H1 (cell line): ENCODE results near the gene TRAPPC3. TPM values are rescaled to one million over a fixed set of nuclear protein-coding genes. Genes with fewer than 3 reads are reported as not detected.

Experiments used
- CTCF ChIA-PET: fragments of 300-600 bp; sonication (Branson Sonifier 250); formaldehyde crosslinking; loops from one replicate; lab custom pipeline; 2021; ENCODE audit not compliant: partially characterized antibody; lab: Charles Lee
- POLR2A ChIA-PET: fragments of 300-600 bp; sonication (Branson Sonifier 250); formaldehyde crosslinking; loops from one replicate; lab custom pipeline; 2021; ENCODE audit warnings: inconsistent platforms; ENCODE audit not compliant: partially characterized antibody; lab: Charles Lee
- DNase-seq, 2 experiments: peaks; one replicate each; pipeline versions ENCODE4 v3.0.0 to v3.0.0-alpha.2; 2010 to 2022; ENCODE audit warnings: low spot score in 2 of 2, low read depth in 1 of 2, mixed read lengths in 1 of 2
- FAIRE-seq: peaks from 2 replicates; lab custom pipeline; 2011; peaks lifted over from hg19 to GRCh38; lab: Jason Lieb, UNC
- H2AFZ ChIP-seq: 2 replicates; pipeline ENCODE4 v1.8.1; 2012; ENCODE audit warnings: low read length, inconsistent platforms
- H2AK5ac ChIP-seq: 2 replicates; pipeline ENCODE4 v1.6.1; 2013; ENCODE audit warnings: low read depth, low read length
- H2BK120ac ChIP-seq: replicated peaks from 2 replicates; pipeline ENCODE3; 2013; ENCODE audit warnings: low read depth, low read length, inconsistent platforms
- H2BK12ac ChIP-seq: 2 replicates; pipeline ENCODE4 v1.6.1; 2013; ENCODE audit warnings: low read depth, low read length
- H2BK15ac ChIP-seq: 2 replicates; pipeline ENCODE4 v1.6.1; 2013; ENCODE audit warnings: low read length
- H2BK20ac ChIP-seq: 2 replicates; pipeline ENCODE4 v1.6.1; 2013; ENCODE audit warnings: low read length
- H2BK5ac ChIP-seq: 2 replicates; pipeline ENCODE4 v1.6.1; 2013; ENCODE audit warnings: low read depth, low read length
- H3K14ac ChIP-seq: 2 replicates; pipeline ENCODE4 v1.6.1; 2013; ENCODE audit warnings: inconsistent platforms; ENCODE audit not compliant: insufficient read length
- H3K18ac ChIP-seq: 2 replicates; pipeline ENCODE4 v1.6.1; 2013; ENCODE audit warnings: low read length; ENCODE audit errors: extremely low read depth
- H3K23ac ChIP-seq: 2 replicates; pipeline ENCODE4 v1.6.1; 2013; ENCODE audit warnings: inconsistent platforms; ENCODE audit not compliant: insufficient read length
- H3K23me2 ChIP-seq: 2 replicates; pipeline ENCODE4 v1.6.1; 2013; ENCODE audit warnings: low read depth, low read length
- H3K27ac ChIP-seq: 2 replicates; pipeline ENCODE4 v1.6.1; 2011; ENCODE audit warnings: low read depth, low read length, inconsistent platforms
- H3K27me3 ChIP-seq, 4 experiments: replicated peaks in 1 of 4; 1 replicate in 1 of 4; 2 replicates in 3 of 4; pipeline versions ENCODE4 v1.6.1 to v1.8.1; 2011 to 2013; ENCODE audit warnings: low read length in 3 of 4, mild to moderate bottlenecking in 3 of 4, inconsistent platforms in 2 of 4, mixed read lengths in 2 of 4, moderate library complexity in 1 of 4; ENCODE audit not compliant: control insufficient read depth in 3 of 4, insufficient read depth in 3 of 4; ENCODE audit errors: extremely low read depth in 1 of 4
- H3K36me3 ChIP-seq, 4 experiments: 2 replicates each; pipeline versions ENCODE4 v1.6.1 to v1.8.1; 2011 to 2013; ENCODE audit warnings: mild to moderate bottlenecking in 4 of 4, low read length in 3 of 4, moderate library complexity in 2 of 4, control low read depth in 1 of 4, inconsistent platforms in 1 of 4; ENCODE audit not compliant: insufficient read depth in 4 of 4, control insufficient read depth in 2 of 4
- H3K4ac ChIP-seq: replicated peaks from 2 replicates; pipeline ENCODE3; 2013; ENCODE audit warnings: low read length, low read depth, mixed read lengths, inconsistent platforms; ENCODE audit not compliant: insufficient read length
- H3K4me1 ChIP-seq, 4 experiments: replicated peaks in 1 of 4; 1 replicate in 1 of 4; 2 replicates in 3 of 4; pipeline versions ENCODE4 v1.6.1 to v1.8.1; 2011 to 2013; ENCODE audit warnings: low read length in 3 of 4, inconsistent platforms in 2 of 4, mixed read lengths in 1 of 4; ENCODE audit not compliant: insufficient read depth in 4 of 4, control insufficient read depth in 3 of 4
- H3K4me2 ChIP-seq, 2 experiments: 2 replicates each; pipeline versions ENCODE4 v1.6.1 to v1.8.1; 2011 to 2013; ENCODE audit warnings: low read depth in 2 of 2, low read length in 2 of 2, control low read depth in 1 of 2, inconsistent platforms in 1 of 2, mild to moderate bottlenecking in 1 of 2; ENCODE audit not compliant: insufficient read depth in 1 of 2
- H3K4me3 ChIP-seq, 4 experiments: fragments of 200-600, 300-600 bp in 1 of 4; sonication (generic), shearing (Covaris generic), sonication (Bioruptor Twin) in 1 of 4; 2 replicates each; pipeline versions ENCODE4 v1.5.1 to v1.8.1; 2011 to 2016; ENCODE audit warnings: low read length in 4 of 4, low read depth in 3 of 4, control low read depth in 2 of 4, inconsistent platforms in 2 of 4, mild to moderate bottlenecking in 2 of 4, mixed read lengths in 1 of 4, moderate library complexity in 1 of 4; ENCODE audit not compliant: insufficient read depth in 2 of 4; ENCODE audit errors: extremely low read depth in 1 of 4
- H3K56ac ChIP-seq: replicated peaks from 2 replicates; pipeline ENCODE3; 2013; ENCODE audit warnings: low read depth, mild to moderate bottlenecking, mixed read lengths, low read length, inconsistent platforms; ENCODE audit not compliant: insufficient read length
- H3K79me1 ChIP-seq: 2 replicates; pipeline ENCODE4 v1.6.1; 2013; ENCODE audit warnings: low read depth, low read length, control low read depth
- H3K79me2 ChIP-seq, 2 experiments: 2 replicates each; pipeline versions ENCODE4 v1.6.1 to v1.8.1; 2012 to 2013; ENCODE audit warnings: low read length in 2 of 2, mild to moderate bottlenecking in 2 of 2, inconsistent platforms in 1 of 2; ENCODE audit not compliant: insufficient read depth in 2 of 2, control insufficient read depth in 1 of 2
- H3K9ac ChIP-seq, 4 experiments: replicated peaks in 1 of 4; 1 replicate in 1 of 4; 2 replicates in 3 of 4; pipeline versions ENCODE4 v1.6.1 to v1.8.1; 2011 to 2013; ENCODE audit warnings: low read depth in 3 of 4, low read length in 3 of 4, control low read depth in 2 of 4, mild to moderate bottlenecking in 2 of 4, moderate library complexity in 2 of 4, inconsistent platforms in 1 of 4; ENCODE audit errors: extremely low read depth in 1 of 4
- H3K9me3 ChIP-seq, 2 experiments: 2 replicates each; pipeline versions ENCODE4 v1.6.1 to v1.8.1; 2012 to 2013; ENCODE audit warnings: mild to moderate bottlenecking in 2 of 2, moderate library complexity in 2 of 2, control low read depth in 1 of 2, inconsistent platforms in 1 of 2, low read depth in 1 of 2, low read length in 1 of 2, mixed read lengths in 1 of 2; ENCODE audit not compliant: insufficient read depth in 2 of 2
- H4K20me1 ChIP-seq, 2 experiments: replicated peaks in 1 of 2; 2 replicates each; pipeline versions ENCODE3 to v1.8.1; 2011 to 2013; ENCODE audit warnings: inconsistent platforms in 2 of 2, low read length in 2 of 2, mild to moderate bottlenecking in 1 of 2; ENCODE audit not compliant: insufficient read depth in 2 of 2, control insufficient read depth in 1 of 2
- H4K5ac ChIP-seq: 2 replicates; pipeline ENCODE4 v1.6.1; 2013; ENCODE audit warnings: low read length, low read depth, mixed read lengths, inconsistent platforms; ENCODE audit not compliant: insufficient read length
- H4K8ac ChIP-seq: 2 replicates; pipeline ENCODE4 v1.8.0; 2013; ENCODE audit warnings: mild to moderate bottlenecking, moderate library complexity, low read length, inconsistent platforms; ENCODE audit not compliant: insufficient read depth; ENCODE audit errors: extremely low read depth
- H4K91ac ChIP-seq: replicated peaks from 2 replicates; pipeline ENCODE3; 2013; ENCODE audit warnings: low read length, mixed read lengths, inconsistent platforms; ENCODE audit not compliant: insufficient read length
- KDM1A ChIP-seq: fragments of 200-600, 300-600 bp; sonication (generic); IDR thresholded peaks from 2 replicates; pipeline ENCODE4 v1.7.1; 2016; ENCODE audit warnings: mild to moderate bottlenecking, low read length, borderline replicate concordance
- RNF2 ChIP-seq: fragments of 200-900, 300-1000 bp; sonication (generic); IDR thresholded peaks from 2 replicates; pipeline ENCODE4 v1.7.1; 2016; ENCODE audit warnings: borderline replicate concordance, low read depth, mild to moderate bottlenecking, antibody characterized with exemption, low read length; ENCODE audit not compliant: poor library complexity, severe bottlenecking; ENCODE audit errors: missing control alignments
- SIN3A ChIP-seq, 2 experiments: IDR thresholded peaks in 1 of 2; conservative IDR thresholded peaks in 1 of 2; 2 replicates each; pipeline ENCODE4 v1.6.1; 2011 to 2012; ENCODE audit warnings: low read length in 2 of 2, improper control_type of control experiment in 1 of 2, low read depth in 1 of 2, mild to moderate bottlenecking in 1 of 2
- WGBS, 2 experiments: shearing (Covaris generic) in 1 of 2; methylation state at CpG; one replicate each; pipeline versions ENCODE4 v1.1.6 to v1.1.7; 2013 to 2015; ENCODE audit warnings: low lambda C conversion rate in 2 of 2, mixed read lengths in 2 of 2, inconsistent platforms in 1 of 2, low coverage in 1 of 2, missing lambda C conversion rate in 1 of 2; ENCODE audit not compliant: insufficient replicate concordance in 2 of 2, insufficient coverage in 1 of 2, insufficient read length in 1 of 2; ENCODE audit errors: extremely low coverage in 1 of 2, missing lambda C conversion rate in 1 of 2; 5-methylcytosine and 5-hydroxymethylcytosine counted together
- polyA plus RNA-seq, 7 experiments: library from polyadenylated mRNA; depleted of rRNA in 3 of 7; stranded (reverse) in 5 of 7; unstranded in 2 of 7; fragments of >200 nt in 5 of 7; fragments of 200-250 nt in 2 of 7; gene quantifications; 1 replicate in 5 of 7; 2 replicates in 1 of 7; 4 replicates in 1 of 7; pipeline versions ENCODE4 v1.2.1 to v1.2.3, GENCODE V29; 2011 to 2013; ENCODE audit warnings: missing spikeins in 2 of 7, mixed read lengths in 2 of 7
- total RNA-seq: library from RNA; stranded (reverse); fragmentation: NEBNext Ultra II Directional; extraction: Animal tissue kit (Norgen Biotek cat#: 25700); gene quantifications from 2 replicates; pipeline ENCODE4 v1.2.1, GENCODE V29; 2021

The TRAPPC3 gene
- total and polyA plus RNA-seq, 2 of the 8 experiments (the other 6 are each of a cell fraction or from before 2014, with no cell fraction given), result 47.8 to 51.0 TPM

DNA sequence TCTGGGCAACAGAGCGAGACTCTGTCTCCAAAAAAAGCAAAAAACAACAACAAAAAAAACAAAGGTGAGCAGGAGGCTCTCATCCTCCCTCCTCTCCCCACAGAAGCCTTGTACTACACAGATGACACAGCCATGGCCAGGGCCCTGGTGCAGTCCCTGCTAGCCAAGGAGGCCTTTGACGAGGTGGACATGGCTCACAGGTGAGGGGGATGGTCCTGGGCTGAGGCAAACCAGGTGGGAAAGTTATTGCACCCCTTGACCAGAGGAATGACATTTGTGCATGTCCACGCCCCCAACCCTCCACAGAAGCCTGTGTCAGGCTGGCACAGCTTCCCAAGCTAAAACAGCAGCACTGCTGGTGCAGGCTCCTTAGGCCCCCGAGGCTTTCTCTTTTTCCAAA, 58.1 kb downstream of the TRAPPC3 start:
- Histone ChIP-seq H4K91ac (no peak overlapping the region), H3K23ac (no peak overlapping the region), H3K79me2 (peaks cover 0 to 15% of the 10 kb centered on the region in 2 experiments; a peak in 2 of 4 replicates), H3K23me2 (peaks cover 7% of the 10 kb centered on the region; the same call in 1 of the 2 replicates), H2AFZ (no peak overlapping the region), H2BK5ac (no peak overlapping the region), H2BK20ac (no peak overlapping the region), H3K79me1 (peaks cover 5% of the 10 kb centered on the region; the same call in 1 of the 2 replicates), H3K27me3 (no peaks in the 10 kb centered on the region), H3K9ac (no peak overlapping the region; a peak in 1 of 7 replicates)
- ChIA-PET POLR2A (interaction anchor here (1.1 kb wide), 1 partner anchor 58 kb away, joined by 5 read pairs; the partner anchor contains the start of gene TRAPPC3), CTCF (interaction anchor here (0.7 to 32.6 kb wide), 4 partner anchors 12 to 304 kb away, joined by 3 to 738 read pairs (median 3); no protein-coding TSS in a partner anchor)
- TF ChIP-seq KDM1A, result no peak
- TF ChIP-seq RNF2, result no peak
- TF ChIP-seq SIN3A (conservative IDR thresholded peaks at IDR 0.05 in 1 of 2, IDR thresholded peaks at IDR 0.05 in 1 of 2; ENCODE audit: low read depth in 1 of 2, low read length in 2 of 2), result no peak
- TF ChIP-seq, all 59 proteins: peak for 0
- H2AK5ac ChIP-seq, result no peak overlapping the region
- no peak overlapping the region for H3K4me2 ChIP-seq
- H3K27ac ChIP-seq, result no peak overlapping the region
- H3K14ac ChIP-seq, result no peak overlapping the region
- no peak overlapping the region for H4K8ac ChIP-seq
- no peak overlapping the region for H2BK120ac ChIP-seq
- no peak overlapping the region for H3K4me3 ChIP-seq
- H4K5ac ChIP-seq, result no peak overlapping the region
- DNase-seq, result no peak
- H3K56ac ChIP-seq, result no peak overlapping the region
- 90% methylated on average over 4 of the region's 4 CpGs; no CpG with 5 or more reads in 1 of the 2 experiments for WGBS, 2 experiments
- H3K4me1 ChIP-seq, result peaks cover 0 to 11% (median 9%) of the 10 kb centered on the region in 4 experiments; a peak in 5 of 7 replicates
- FAIRE-seq, result no peak
- no peak overlapping the region for H3K18ac ChIP-seq
- H2BK12ac ChIP-seq, result no peak overlapping the region
- H4K20me1 ChIP-seq, result peaks cover 0 to 10% of the 10 kb centered on the region in 2 experiments
- peaks cover 23 to 38% (median 33%) of the 10 kb centered on the region in 4 experiments for H3K36me3 ChIP-seq
- no peaks in the 10 kb centered on the region for H3K9me3 ChIP-seq
- no peak overlapping the region for H3K4ac ChIP-seq
- H2BK15ac ChIP-seq, result no peak overlapping the region
